GM12878 (cell line): Measurements from ENCODE around the gene WWOX.

ENCODE experiments used
- CTCF ChIP-seq, 3 experiments: IDR thresholded peaks in 2 of 3; conservative IDR thresholded peaks in 1 of 3; 2 replicates each; pipeline ENCODE4 v1.5.1; 2011; ENCODE audit warnings: low read depth in 3 of 3, low read length in 3 of 3, mild to moderate bottlenecking in 3 of 3, control low read depth in 2 of 3, moderate library complexity in 2 of 3, inconsistent platforms in 1 of 3, mixed read lengths in 1 of 3; ENCODE audit not compliant: control insufficient read depth in 2 of 3, insufficient read depth in 1 of 3; ENCODE audit errors: extremely low read depth in 1 of 3
- EZH2 ChIP-seq: IDR thresholded peaks from 2 replicates; pipeline ENCODE4 v1.6.1; 2012; ENCODE audit warnings: low read depth, mild to moderate bottlenecking, control low read depth, inconsistent platforms, low read length, borderline replicate concordance; ENCODE audit not compliant: control insufficient read depth
- MAX ChIP-seq: IDR thresholded peaks from 2 replicates; pipeline ENCODE4 v1.6.1; 2012; ENCODE audit warnings: low read depth, low read length, improper control_type of control experiment
- PRDM15 ChIP-seq: fragments of 450-650 bp; formaldehyde crosslinking; IDR thresholded peaks from 2 replicates; pipeline ENCODE4 v1.4.0; 2020; ENCODE audit warnings: mild to moderate bottlenecking, moderate library complexity
- RFX5 ChIP-seq: IDR thresholded peaks from 2 replicates; pipeline ENCODE4 v1.6.1; 2011; ENCODE audit warnings: low read depth, low read length, improper control_type of control experiment
- SMAD1 ChIP-seq: fragments of 450-650 bp; IDR thresholded peaks from 2 replicates; pipeline ENCODE4 v1.6.1; 2018; ENCODE audit warnings: mild to moderate bottlenecking, low read depth; ENCODE audit not compliant: partially characterized antibody
- TAF1 ChIP-seq: IDR thresholded peaks from 2 replicates; pipeline ENCODE4 v1.6.1; 2011; ENCODE audit warnings: mild to moderate bottlenecking, low read depth, low read length, borderline replicate concordance
- YY1 ChIP-seq: IDR thresholded peaks from 2 replicates; pipeline ENCODE4 v1.6.1; 2011; ENCODE audit warnings: low read depth, mild to moderate bottlenecking, low read length

- TF ChIP-seq SMAD1 (no peak), TAF1 (no peak), MAX (no peak), PRDM15 (CRISPR knock-in tag) (no peak), YY1 (no peak), EZH2 (no peak), RFX5 (no peak), CTCF (IDR thresholded peaks at IDR 0.05 in 2 of 3, conservative IDR thresholded peaks at IDR 0.05 in 1 of 3; ENCODE audit: control insufficient read depth in 2 of 3, extremely low read depth in 1 of 3, insufficient read depth in 1 of 3, low read depth in 3 of 3, low read length in 3 of 3) (no peak)
Observed at GRCh38 chr16:78072275-78072674, 27.2 kb upstream of the WWOX start.
